COR-L47 (cell line): ENCODE results near the gene AUTS2.

Experiments
- DNase-seq: peaks from one replicate; lab custom pipeline; 2025; lab: John Stamatoyannopoulos, UW

The AUTS2 gene

DNA sequence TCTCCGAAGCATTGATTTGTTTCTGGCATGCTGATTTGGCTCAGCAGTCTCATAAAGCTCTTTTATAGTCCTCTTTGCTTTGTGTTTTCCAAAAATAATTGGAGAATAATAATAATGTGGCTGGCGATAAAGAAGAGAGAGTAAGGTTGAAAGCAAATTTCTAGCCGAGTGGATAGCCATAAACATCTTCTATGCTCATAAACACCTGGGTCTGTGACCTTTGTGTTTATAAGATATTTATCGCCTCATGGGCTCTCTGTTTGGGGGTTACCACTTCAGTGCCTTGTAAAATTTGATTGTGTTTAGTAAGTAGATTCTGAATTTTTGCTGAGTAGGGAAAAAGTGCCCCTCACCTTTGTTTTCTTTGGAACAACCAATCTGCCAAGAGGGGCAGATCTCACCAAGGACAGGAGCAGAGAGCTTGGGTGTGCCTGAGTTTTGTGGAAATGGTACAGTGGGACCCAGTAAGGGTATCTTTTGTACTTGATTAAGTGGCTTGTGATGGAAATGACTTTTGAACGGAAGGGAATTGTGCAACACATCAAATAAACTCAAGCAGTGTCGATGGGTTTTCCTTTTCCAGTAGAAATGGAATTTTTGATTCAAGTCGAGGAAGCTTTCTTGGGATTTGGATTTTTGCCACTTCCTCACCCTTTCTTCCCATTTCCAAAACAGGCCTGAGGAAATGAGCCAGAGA lies 220.5 kb downstream of the AUTS2 start:
- DNase-seq, result no peak

DNA sequence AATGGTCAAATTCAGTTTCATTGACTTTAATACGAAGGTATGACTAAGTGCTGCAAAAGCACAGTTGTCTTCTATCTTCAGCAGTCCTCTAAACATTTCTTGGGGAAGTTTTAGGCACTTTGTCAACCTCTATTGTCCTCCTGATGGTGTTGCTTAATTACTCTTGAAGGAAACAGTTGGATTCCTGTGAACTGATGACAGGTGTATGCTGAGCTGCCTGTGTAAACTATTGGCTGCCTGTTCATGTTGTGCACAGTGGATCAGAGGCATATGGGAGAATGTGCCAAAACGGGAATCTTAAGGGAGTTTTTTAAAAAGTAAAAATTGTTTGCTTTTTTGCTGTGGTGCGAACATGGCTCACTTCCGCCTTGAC lies 221.0 kb downstream of the AUTS2 start:
- no peak for DNase-seq

DNA sequence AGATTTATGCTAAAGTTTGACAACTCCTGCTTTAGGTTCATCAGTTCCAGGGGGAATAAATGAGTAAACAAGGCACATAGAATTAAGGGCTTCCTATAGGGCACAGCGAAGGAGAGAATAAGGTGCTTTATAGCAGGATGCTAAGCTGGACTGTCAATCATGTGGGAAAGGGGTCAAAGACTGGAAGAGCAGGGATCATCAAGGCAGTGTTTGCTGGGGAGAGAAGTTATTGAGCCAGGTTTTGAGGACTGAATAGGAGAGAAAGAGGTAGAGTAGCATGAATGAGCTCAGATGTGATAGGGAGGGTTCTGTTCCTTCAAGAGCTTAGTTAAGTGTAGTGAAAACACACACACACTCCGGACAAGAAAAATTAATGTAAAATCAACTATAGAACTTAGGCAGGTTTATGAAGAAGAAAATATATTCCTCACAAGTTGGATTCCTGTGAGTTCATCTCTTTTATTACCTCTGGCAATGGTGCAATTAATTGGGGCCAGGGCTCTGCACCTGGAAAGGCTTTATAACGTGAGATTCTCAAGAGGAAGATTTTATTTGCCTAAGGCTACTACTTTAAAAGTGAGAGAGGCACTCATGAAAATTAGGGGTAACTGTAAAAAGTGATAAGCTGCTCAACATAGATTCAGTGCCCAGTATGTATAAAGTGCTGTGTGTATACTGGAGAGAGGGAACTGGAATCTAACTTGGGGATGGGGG lies 222.4 kb downstream of the AUTS2 start:
- no peak for DNase-seq

DNA sequence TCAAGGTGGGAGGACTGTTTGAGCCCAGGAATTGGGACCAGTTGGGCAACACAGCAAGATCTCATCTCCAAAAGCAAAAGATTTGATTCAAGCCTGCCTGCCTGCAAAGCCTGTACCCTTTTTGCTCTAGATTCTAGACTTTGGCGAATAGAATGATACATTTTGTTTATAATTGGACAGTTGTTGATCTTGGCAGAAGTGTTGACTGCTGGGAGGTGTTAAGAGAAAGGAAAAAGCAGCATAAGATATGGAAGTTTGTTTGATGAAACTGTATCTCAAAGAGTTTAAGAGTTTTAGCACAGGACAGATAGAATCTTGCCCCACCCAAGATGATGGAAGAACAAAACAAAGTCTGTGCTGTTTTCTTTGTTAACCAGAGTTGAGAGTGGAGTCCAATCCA lies 224.1 kb downstream of the AUTS2 start:
- no peak for DNase-seq

DNA sequence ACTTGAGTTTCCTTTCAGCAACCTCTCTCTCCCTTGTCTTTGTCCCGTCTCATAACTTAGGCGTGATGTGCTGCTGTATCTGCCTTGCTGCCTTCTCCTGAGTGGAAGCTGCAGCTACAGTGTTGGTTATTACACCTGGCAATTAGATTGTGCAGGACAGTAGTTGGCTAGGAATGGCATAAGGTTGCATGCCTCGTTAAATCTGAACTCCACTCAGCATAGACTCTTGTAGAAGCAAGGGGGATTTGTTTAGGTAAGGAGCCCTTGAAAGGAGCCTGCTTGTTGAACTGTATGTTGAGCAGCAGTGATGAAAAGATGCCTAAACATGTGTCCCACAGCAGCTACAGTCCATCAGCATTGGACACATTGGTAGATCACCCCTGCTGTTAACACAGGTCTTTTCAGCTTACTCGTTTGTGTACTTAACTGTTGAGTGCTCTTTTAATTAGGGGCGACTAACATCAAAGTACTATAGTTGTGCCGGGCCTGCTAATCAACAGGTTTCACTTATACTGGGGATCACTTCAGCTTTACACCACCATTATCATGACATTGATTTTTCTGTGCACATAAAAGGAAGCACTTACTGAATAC lies 225.0 kb downstream of the AUTS2 start:
- peak; percentile 41 for DNase-seq

GRCh38 chr7:69825113-69825972 lies 227.1 kb downstream of the AUTS2 start:
- no peak for DNase-seq

GRCh38 chr7:69826283-69826682 lies 228.0 kb downstream of the AUTS2 start:
- DNase-seq, result no peak

- DNase-seq, result no peak
Measured at GRCh38 chr7:69827140-69827539, 228.9 kb downstream of the AUTS2 start.

DNA sequence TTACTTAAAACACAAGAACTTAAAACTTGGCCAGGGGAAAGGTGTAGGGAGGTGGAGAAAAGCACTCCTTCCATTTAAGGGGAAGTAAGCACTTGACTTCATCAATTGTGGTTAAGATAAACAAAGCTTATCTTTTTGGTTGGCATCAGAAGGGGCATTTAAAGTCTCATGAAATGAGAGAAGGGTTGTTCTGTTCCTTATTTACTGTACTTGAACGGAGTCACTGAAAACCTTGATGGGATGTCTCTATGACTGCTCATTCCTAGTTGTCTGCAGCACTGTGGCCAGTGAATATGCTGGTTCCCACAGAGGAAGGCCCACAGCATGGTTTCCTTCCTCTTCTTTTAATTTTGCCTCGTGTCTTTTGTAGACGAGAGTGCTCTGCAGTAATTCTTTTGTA lies 229.3 kb downstream of the AUTS2 start:
- DNase-seq, result no peak

GRCh38 chr7:69832356-69832755 lies 234.1 kb downstream of the AUTS2 start:
- DNase-seq, result no peak

DNA sequence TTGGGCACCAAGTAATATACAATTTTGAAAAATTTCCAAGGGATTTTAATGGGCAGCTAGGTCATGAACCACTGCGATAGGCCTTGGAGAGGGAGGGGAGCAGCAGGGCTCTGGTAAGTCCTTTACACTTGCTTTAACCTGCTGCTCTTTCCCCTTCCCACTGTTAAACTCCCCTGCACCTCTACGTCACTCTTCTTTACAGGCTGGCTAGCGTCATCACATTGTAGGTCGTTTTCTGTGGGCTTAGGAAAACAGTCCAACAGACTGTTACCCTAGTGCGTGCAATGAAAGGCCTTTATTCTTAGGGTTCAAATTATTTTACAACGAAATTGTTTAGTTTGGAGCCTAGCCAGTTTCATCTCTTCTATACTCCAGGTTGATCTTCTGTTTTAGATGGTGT lies 235.7 kb downstream of the AUTS2 start:
- DNase-seq, result peak; percentile 23

- DNase-seq, result no peak
Measured at GRCh38 chr7:69836702-69837101, 238.4 kb downstream of the AUTS2 start.

GRCh38 chr7:69837387-69838068 lies 239.3 kb downstream of the AUTS2 start:
- DNase-seq, result peak; percentile 98

DNA sequence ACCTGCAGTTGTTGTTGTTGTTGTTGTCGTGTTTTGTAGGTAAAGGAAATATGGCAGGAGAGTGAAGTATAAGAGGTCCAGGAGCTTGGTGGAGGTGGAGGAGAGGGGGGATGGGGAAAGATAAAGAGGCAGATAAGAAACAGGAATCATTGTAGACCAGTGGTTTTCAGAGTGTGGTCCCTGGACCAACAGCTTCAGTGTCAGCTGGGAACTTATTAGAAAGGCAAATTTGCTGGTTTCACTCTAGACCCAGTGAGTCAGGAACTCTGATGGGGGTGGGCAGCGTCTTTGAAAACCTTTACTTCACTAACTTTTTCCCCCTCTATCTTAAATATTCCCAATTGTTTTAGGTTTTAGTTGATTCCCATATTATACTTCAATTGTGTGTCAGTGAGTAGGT lies 241.5 kb downstream of the AUTS2 start:
- no peak for DNase-seq

- no peak for DNase-seq
Measured at GRCh38 chr7:69840248-69840647, 242.0 kb downstream of the AUTS2 start.

GRCh38 chr7:69843653-69844052 lies 245.4 kb downstream of the AUTS2 start:
- DNase-seq, result no peak

DNA sequence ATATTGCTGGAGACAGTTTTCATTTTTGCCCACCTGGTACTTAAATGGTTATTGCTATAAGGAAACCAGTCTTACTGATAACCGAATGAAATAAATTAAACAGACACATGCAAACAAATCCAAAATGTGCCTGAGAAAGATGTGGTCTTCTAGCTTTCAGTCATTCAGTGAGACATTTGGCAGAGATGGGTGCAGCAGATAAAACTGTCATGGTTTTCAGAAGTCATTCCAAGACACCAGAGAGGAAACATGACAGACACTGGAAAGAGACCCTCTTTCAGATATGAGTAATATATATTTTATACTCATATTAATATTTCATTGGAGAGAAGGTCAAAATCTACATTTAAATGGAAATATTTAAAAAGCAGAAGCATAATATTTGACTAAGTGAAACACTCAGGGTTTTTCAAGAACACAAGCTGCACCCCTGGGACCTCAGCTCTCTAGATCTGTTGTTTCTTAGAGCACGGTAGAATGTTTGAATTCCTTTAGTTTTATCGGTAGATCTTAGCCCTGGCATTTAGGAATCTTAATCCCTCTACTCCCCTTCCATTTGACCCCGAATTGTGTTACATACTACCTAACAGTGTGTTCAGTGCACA lies 246.1 kb downstream of the AUTS2 start:
- no peak for DNase-seq

- no peak for DNase-seq
Measured at GRCh38 chr7:69845721-69846495, 247.6 kb downstream of the AUTS2 start.

DNA sequence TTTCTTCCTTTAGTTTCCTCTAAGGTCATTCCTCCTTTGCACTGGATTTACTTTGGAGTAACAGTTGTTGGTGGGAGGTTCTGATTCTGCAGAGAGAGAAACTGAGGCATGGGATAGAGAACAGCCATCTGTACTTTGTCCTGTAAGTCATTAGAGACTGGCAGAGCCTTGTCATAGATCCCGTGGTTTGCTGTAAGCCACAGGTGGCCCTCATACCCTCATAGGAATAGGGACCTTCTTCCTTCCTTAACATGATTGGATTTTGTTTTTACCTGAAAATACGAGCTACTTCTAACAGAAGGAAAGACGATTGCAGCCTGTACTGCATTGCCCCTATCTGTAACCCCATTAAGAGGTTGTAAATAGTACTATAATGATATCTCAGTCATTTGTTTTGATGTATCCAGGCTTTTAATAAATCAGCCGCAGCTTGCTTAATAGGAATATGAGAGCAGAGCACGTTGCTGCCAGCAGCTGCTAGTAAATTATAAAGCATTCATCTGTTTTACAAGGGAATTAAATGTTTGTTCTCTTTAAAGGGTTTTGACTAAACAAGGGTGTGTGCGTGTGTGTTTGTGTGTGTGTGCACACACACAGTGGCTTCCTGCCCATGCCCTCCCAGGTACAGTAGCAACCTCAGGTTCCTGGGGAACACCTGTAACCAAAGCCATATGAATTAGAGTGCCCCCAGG lies 249.8 kb downstream of the AUTS2 start:
- peak; percentile 77 for DNase-seq

DNA sequence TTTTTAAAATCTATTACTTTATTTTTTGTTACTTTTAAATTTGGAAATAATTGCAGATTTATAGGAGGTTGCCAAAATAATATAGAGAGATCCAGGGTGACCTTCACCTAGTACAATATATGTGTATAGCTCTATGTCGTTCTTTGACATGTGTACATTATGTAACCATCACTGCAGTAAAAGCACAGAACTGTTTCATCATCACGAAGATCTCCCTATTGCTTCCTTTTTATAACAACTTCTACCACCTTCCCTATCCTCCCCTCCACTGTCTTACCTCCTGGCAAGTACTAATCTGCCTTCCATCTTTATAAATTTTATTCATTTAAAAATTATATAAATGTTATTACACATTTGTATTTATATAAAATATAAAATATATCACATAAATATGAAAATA lies 251.0 kb downstream of the AUTS2 start:
- DNase-seq, result no peak
